H1 (cell line): ENCODE data around the gene TIAM2. TPM values are rescaled to one million over a fixed set of nuclear protein-coding genes. Genes with fewer than 3 reads are reported as not detected.

Experiments used
- CTCF ChIA-PET: fragments of 300-600 bp; sonication (Branson Sonifier 250); formaldehyde crosslinking; loops from one replicate; lab custom pipeline; 2021; ENCODE audit not compliant: partially characterized antibody; lab: Charles Lee
- POLR2A ChIA-PET: fragments of 300-600 bp; sonication (Branson Sonifier 250); formaldehyde crosslinking; loops from one replicate; lab custom pipeline; 2021; ENCODE audit warnings: inconsistent platforms; ENCODE audit not compliant: partially characterized antibody; lab: Charles Lee
- DNase-seq, 2 experiments: peaks; one replicate each; pipeline versions ENCODE4 v3.0.0 to v3.0.0-alpha.2; 2010 to 2022; ENCODE audit warnings: low spot score in 2 of 2, low read depth in 1 of 2, mixed read lengths in 1 of 2
- FAIRE-seq: peaks from 2 replicates; lab custom pipeline; 2011; peaks lifted over from hg19 to GRCh38; lab: Jason Lieb, UNC
- H2AFZ ChIP-seq: 2 replicates; pipeline ENCODE4 v1.8.1; 2012; ENCODE audit warnings: low read length, inconsistent platforms
- H2AK5ac ChIP-seq: 2 replicates; pipeline ENCODE4 v1.6.1; 2013; ENCODE audit warnings: low read depth, low read length
- H2BK120ac ChIP-seq: replicated peaks from 2 replicates; pipeline ENCODE3; 2013; ENCODE audit warnings: low read depth, low read length, inconsistent platforms
- H2BK12ac ChIP-seq: 2 replicates; pipeline ENCODE4 v1.6.1; 2013; ENCODE audit warnings: low read depth, low read length
- H2BK15ac ChIP-seq: 2 replicates; pipeline ENCODE4 v1.6.1; 2013; ENCODE audit warnings: low read length
- H2BK20ac ChIP-seq: 2 replicates; pipeline ENCODE4 v1.6.1; 2013; ENCODE audit warnings: low read length
- H2BK5ac ChIP-seq: 2 replicates; pipeline ENCODE4 v1.6.1; 2013; ENCODE audit warnings: low read depth, low read length
- H3K14ac ChIP-seq: 2 replicates; pipeline ENCODE4 v1.6.1; 2013; ENCODE audit warnings: inconsistent platforms; ENCODE audit not compliant: insufficient read length
- H3K18ac ChIP-seq: 2 replicates; pipeline ENCODE4 v1.6.1; 2013; ENCODE audit warnings: low read length; ENCODE audit errors: extremely low read depth
- H3K23ac ChIP-seq: 2 replicates; pipeline ENCODE4 v1.6.1; 2013; ENCODE audit warnings: inconsistent platforms; ENCODE audit not compliant: insufficient read length
- H3K23me2 ChIP-seq: 2 replicates; pipeline ENCODE4 v1.6.1; 2013; ENCODE audit warnings: low read depth, low read length
- H3K27ac ChIP-seq: 2 replicates; pipeline ENCODE4 v1.6.1; 2011; ENCODE audit warnings: low read depth, low read length, inconsistent platforms
- H3K27me3 ChIP-seq, 4 experiments: replicated peaks in 1 of 4; 1 replicate in 1 of 4; 2 replicates in 3 of 4; pipeline versions ENCODE4 v1.6.1 to v1.8.1; 2011 to 2013; ENCODE audit warnings: low read length in 3 of 4, mild to moderate bottlenecking in 3 of 4, inconsistent platforms in 2 of 4, mixed read lengths in 2 of 4, moderate library complexity in 1 of 4; ENCODE audit not compliant: control insufficient read depth in 3 of 4, insufficient read depth in 3 of 4; ENCODE audit errors: extremely low read depth in 1 of 4
- H3K36me3 ChIP-seq, 4 experiments: 2 replicates each; pipeline versions ENCODE4 v1.6.1 to v1.8.1; 2011 to 2013; ENCODE audit warnings: mild to moderate bottlenecking in 4 of 4, low read length in 3 of 4, moderate library complexity in 2 of 4, control low read depth in 1 of 4, inconsistent platforms in 1 of 4; ENCODE audit not compliant: insufficient read depth in 4 of 4, control insufficient read depth in 2 of 4
- H3K4ac ChIP-seq: replicated peaks from 2 replicates; pipeline ENCODE3; 2013; ENCODE audit warnings: low read length, low read depth, mixed read lengths, inconsistent platforms; ENCODE audit not compliant: insufficient read length
- H3K4me1 ChIP-seq, 4 experiments: replicated peaks in 1 of 4; 1 replicate in 1 of 4; 2 replicates in 3 of 4; pipeline versions ENCODE4 v1.6.1 to v1.8.1; 2011 to 2013; ENCODE audit warnings: low read length in 3 of 4, inconsistent platforms in 2 of 4, mixed read lengths in 1 of 4; ENCODE audit not compliant: insufficient read depth in 4 of 4, control insufficient read depth in 3 of 4
- H3K4me2 ChIP-seq, 2 experiments: 2 replicates each; pipeline versions ENCODE4 v1.6.1 to v1.8.1; 2011 to 2013; ENCODE audit warnings: low read depth in 2 of 2, low read length in 2 of 2, control low read depth in 1 of 2, inconsistent platforms in 1 of 2, mild to moderate bottlenecking in 1 of 2; ENCODE audit not compliant: insufficient read depth in 1 of 2
- H3K4me3 ChIP-seq, 4 experiments: fragments of 200-600, 300-600 bp in 1 of 4; sonication (generic), shearing (Covaris generic), sonication (Bioruptor Twin) in 1 of 4; 2 replicates each; pipeline versions ENCODE4 v1.5.1 to v1.8.1; 2011 to 2016; ENCODE audit warnings: low read length in 4 of 4, low read depth in 3 of 4, control low read depth in 2 of 4, inconsistent platforms in 2 of 4, mild to moderate bottlenecking in 2 of 4, mixed read lengths in 1 of 4, moderate library complexity in 1 of 4; ENCODE audit not compliant: insufficient read depth in 2 of 4; ENCODE audit errors: extremely low read depth in 1 of 4
- H3K56ac ChIP-seq: replicated peaks from 2 replicates; pipeline ENCODE3; 2013; ENCODE audit warnings: low read depth, mild to moderate bottlenecking, mixed read lengths, low read length, inconsistent platforms; ENCODE audit not compliant: insufficient read length
- H3K79me1 ChIP-seq: 2 replicates; pipeline ENCODE4 v1.6.1; 2013; ENCODE audit warnings: low read depth, low read length, control low read depth
- H3K79me2 ChIP-seq, 2 experiments: 2 replicates each; pipeline versions ENCODE4 v1.6.1 to v1.8.1; 2012 to 2013; ENCODE audit warnings: low read length in 2 of 2, mild to moderate bottlenecking in 2 of 2, inconsistent platforms in 1 of 2; ENCODE audit not compliant: insufficient read depth in 2 of 2, control insufficient read depth in 1 of 2
- H3K9ac ChIP-seq, 4 experiments: replicated peaks in 1 of 4; 1 replicate in 1 of 4; 2 replicates in 3 of 4; pipeline versions ENCODE4 v1.6.1 to v1.8.1; 2011 to 2013; ENCODE audit warnings: low read depth in 3 of 4, low read length in 3 of 4, control low read depth in 2 of 4, mild to moderate bottlenecking in 2 of 4, moderate library complexity in 2 of 4, inconsistent platforms in 1 of 4; ENCODE audit errors: extremely low read depth in 1 of 4
- H3K9me3 ChIP-seq, 2 experiments: 2 replicates each; pipeline versions ENCODE4 v1.6.1 to v1.8.1; 2012 to 2013; ENCODE audit warnings: mild to moderate bottlenecking in 2 of 2, moderate library complexity in 2 of 2, control low read depth in 1 of 2, inconsistent platforms in 1 of 2, low read depth in 1 of 2, low read length in 1 of 2, mixed read lengths in 1 of 2; ENCODE audit not compliant: insufficient read depth in 2 of 2
- H4K20me1 ChIP-seq, 2 experiments: replicated peaks in 1 of 2; 2 replicates each; pipeline versions ENCODE3 to v1.8.1; 2011 to 2013; ENCODE audit warnings: inconsistent platforms in 2 of 2, low read length in 2 of 2, mild to moderate bottlenecking in 1 of 2; ENCODE audit not compliant: insufficient read depth in 2 of 2, control insufficient read depth in 1 of 2
- H4K5ac ChIP-seq: 2 replicates; pipeline ENCODE4 v1.6.1; 2013; ENCODE audit warnings: low read length, low read depth, mixed read lengths, inconsistent platforms; ENCODE audit not compliant: insufficient read length
- H4K8ac ChIP-seq: 2 replicates; pipeline ENCODE4 v1.8.0; 2013; ENCODE audit warnings: mild to moderate bottlenecking, moderate library complexity, low read length, inconsistent platforms; ENCODE audit not compliant: insufficient read depth; ENCODE audit errors: extremely low read depth
- H4K91ac ChIP-seq: replicated peaks from 2 replicates; pipeline ENCODE3; 2013; ENCODE audit warnings: low read length, mixed read lengths, inconsistent platforms; ENCODE audit not compliant: insufficient read length
- CTBP2 ChIP-seq: IDR thresholded peaks from 2 replicates; pipeline ENCODE4 v1.7.0; 2011; ENCODE audit warnings: borderline replicate concordance, mild to moderate bottlenecking, moderate library complexity, mixed read lengths, low read length; ENCODE audit not compliant: insufficient read depth, insufficient read length
- SIX5 ChIP-seq: IDR thresholded peaks from 2 replicates; pipeline ENCODE4 v1.6.1; 2011; ENCODE audit warnings: mild to moderate bottlenecking, low read depth, low read length
- TEAD4 ChIP-seq: IDR thresholded peaks from 2 replicates; pipeline ENCODE4 v1.6.1; 2012; ENCODE audit warnings: low read depth, low read length, inconsistent platforms, mixed read lengths
- ZNF274 ChIP-seq: IDR thresholded peaks from 2 replicates; pipeline ENCODE4 v1.7.0; 2012; ENCODE audit warnings: low read length, borderline replicate concordance; ENCODE audit errors: extremely low read depth
- WGBS, 2 experiments: shearing (Covaris generic) in 1 of 2; methylation state at CpG; one replicate each; pipeline versions ENCODE4 v1.1.6 to v1.1.7; 2013 to 2015; ENCODE audit warnings: low lambda C conversion rate in 2 of 2, mixed read lengths in 2 of 2, inconsistent platforms in 1 of 2, low coverage in 1 of 2, missing lambda C conversion rate in 1 of 2; ENCODE audit not compliant: insufficient replicate concordance in 2 of 2, insufficient coverage in 1 of 2, insufficient read length in 1 of 2; ENCODE audit errors: extremely low coverage in 1 of 2, missing lambda C conversion rate in 1 of 2; 5-methylcytosine and 5-hydroxymethylcytosine counted together
- polyA plus RNA-seq, 7 experiments: library from polyadenylated mRNA; depleted of rRNA in 3 of 7; stranded (reverse) in 5 of 7; unstranded in 2 of 7; fragments of >200 nt in 5 of 7; fragments of 200-250 nt in 2 of 7; gene quantifications; 1 replicate in 5 of 7; 2 replicates in 1 of 7; 4 replicates in 1 of 7; pipeline versions ENCODE4 v1.2.1 to v1.2.3, GENCODE V29; 2011 to 2013; ENCODE audit warnings: missing spikeins in 2 of 7, mixed read lengths in 2 of 7
- total RNA-seq: library from RNA; stranded (reverse); fragmentation: NEBNext Ultra II Directional; extraction: Animal tissue kit (Norgen Biotek cat#: 25700); gene quantifications from 2 replicates; pipeline ENCODE4 v1.2.1, GENCODE V29; 2021
- TF ChIP-seq, protein P1 (sequence below): IDR thresholded peaks from 2 replicates; pipeline ENCODE4 v1.6.1; 2012; ENCODE audit warnings: inconsistent platforms

The TIAM2 gene
- total and polyA plus RNA-seq, 2 of the 8 experiments (the other 6 are each of a cell fraction or from before 2014, with no cell fraction given): 7.4 to 23.9 TPM

DNA sequence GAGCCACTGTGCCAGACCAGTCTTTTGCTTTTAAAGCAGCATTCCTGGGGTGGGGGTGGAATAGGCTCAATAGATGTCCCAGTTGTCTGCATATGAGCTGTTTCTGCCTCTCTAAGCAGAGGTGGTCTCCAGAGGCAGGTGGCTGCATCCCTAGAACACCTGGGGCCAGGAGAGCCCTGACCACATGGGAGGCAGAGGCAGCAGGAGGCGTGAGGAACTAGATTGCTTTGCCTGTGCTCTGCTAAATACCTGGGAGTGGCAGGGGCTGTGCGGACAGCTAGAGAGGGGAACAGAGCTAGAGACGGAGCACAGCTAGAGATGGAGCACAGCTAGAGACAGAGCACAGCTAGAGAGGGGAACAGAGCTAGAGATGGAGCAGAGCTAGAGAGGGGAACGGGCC, 239.6 kb downstream of the TIAM2 start:
- TF ChIP-seq CTBP2 (no peak), ZNF274 (no peak), SIX5 (no peak), TEAD4 (peak; percentile 91)
- TF ChIP-seq, protein P1, sequence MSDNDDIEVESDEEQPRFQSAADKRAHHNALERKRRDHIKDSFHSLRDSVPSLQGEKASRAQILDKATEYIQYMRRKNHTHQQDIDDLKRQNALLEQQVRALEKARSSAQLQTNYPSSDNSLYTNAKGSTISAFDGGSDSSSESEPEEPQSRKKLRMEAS: peak; percentile 51; the same call in 1 of the 2 replicates
- no peak overlapping the region for H3K27ac ChIP-seq
- H3K9me3 ChIP-seq: peaks cover 13 to 19% of the 10 kb centered on the region in 2 experiments
- H4K5ac ChIP-seq: no peak overlapping the region
- H3K4me3 ChIP-seq: no peak overlapping the region
- H3K4me1 ChIP-seq: peaks cover 0 to 4% (median 0%) of the 10 kb centered on the region in 4 experiments; a peak in 2 of 7 replicates
- H3K27me3 ChIP-seq: no peaks in the 10 kb centered on the region
- H3K23ac ChIP-seq: no peak overlapping the region
- H3K79me2 ChIP-seq: no peaks in the 10 kb centered on the region
- H3K36me3 ChIP-seq: peaks cover 0 to 3% (median 0%) of the 10 kb centered on the region in 4 experiments; a peak in 2 of 8 replicates
- no peak overlapping the region; the same call in 1 of the 2 replicates for H4K8ac ChIP-seq
- H4K91ac ChIP-seq: no peak overlapping the region
- H3K23me2 ChIP-seq: no peaks in the 10 kb centered on the region
- no peak overlapping the region for H3K4ac ChIP-seq
- 73% methylated on average over 4 of the region's 4 CpGs; no CpG with 5 or more reads in 1 of the 2 experiments for WGBS, 2 experiments
- H2BK120ac ChIP-seq: no peak overlapping the region
- H4K20me1 ChIP-seq: no peaks in the 10 kb centered on the region
- H2AK5ac ChIP-seq: no peak overlapping the region
- no peaks in the 10 kb centered on the region for H3K79me1 ChIP-seq
- H2BK12ac ChIP-seq: no peak overlapping the region
- no peak overlapping the region for H2BK15ac ChIP-seq
- H3K9ac ChIP-seq: no peak overlapping the region
- ChIA-PET POLR2A (interaction anchor here (1.0 to 2.2 kb wide), 4 partner anchors 11 to 32 kb away, joined by 3 to 6 read pairs (median 4); no protein-coding TSS in a partner anchor), CTCF (interaction anchor here (1.4 to 5.6 kb wide), 5 partner anchors 12 to 57 kb away, joined by 3 to 48 read pairs (median 5); no protein-coding TSS in a partner anchor)
- no peak for DNase-seq
- H2BK5ac ChIP-seq: no peak overlapping the region
- FAIRE-seq: no peak
- H2AFZ ChIP-seq: no peak overlapping the region
- no peak overlapping the region for H3K56ac ChIP-seq
- H3K14ac ChIP-seq: no peak overlapping the region
- H2BK20ac ChIP-seq: no peak overlapping the region
- no peak overlapping the region for H3K18ac ChIP-seq
- H3K4me2 ChIP-seq: no peak overlapping the region
